HepG2 (cell line): ENCODE results near the gene HERC6.

Experiments
- CEBPG ChIP-seq: IDR thresholded peaks from 2 replicates; pipeline ENCODE4 v1.6.1; 2016
- CTCF ChIP-seq: sonication (generic); formaldehyde crosslinking; IDR thresholded peaks from 2 replicates; pipeline ENCODE4 v1.5.0; 2020; ENCODE audit warnings: mild to moderate bottlenecking, missing genetic modification reagents, moderate library complexity
- PBX2 ChIP-seq: IDR thresholded peaks from 2 replicates; pipeline ENCODE4 v1.6.1; 2016; ENCODE audit warnings: control low read depth
- RFX1 ChIP-seq: fragments of 450-650 bp; IDR thresholded peaks from 2 replicates; pipeline ENCODE4 v1.6.1; 2017
- SP1 ChIP-seq, 2 experiments: fragments of 450-650 bp in 1 of 2; sonication (generic) in 1 of 2; formaldehyde crosslinking in 1 of 2; IDR thresholded peaks; 2 replicates each; pipeline versions ENCODE4 v1.4.0 to v1.6.1; 2016 to 2020; ENCODE audit warnings: missing genetic modification reagents in 1 of 2
- ZFP41 ChIP-seq: sonication (generic); formaldehyde crosslinking; IDR thresholded peaks from 2 replicates; pipeline ENCODE4 v1.4.0; 2020; ENCODE audit warnings: mild to moderate bottlenecking, missing genetic modification reagents, borderline replicate concordance
- TF ChIP-seq, protein P1 (sequence below): sonication (generic); formaldehyde crosslinking; IDR thresholded peaks from 2 replicates; pipeline ENCODE4 v1.4.0; 2020; ENCODE audit warnings: missing genetic modification reagents

DNA sequence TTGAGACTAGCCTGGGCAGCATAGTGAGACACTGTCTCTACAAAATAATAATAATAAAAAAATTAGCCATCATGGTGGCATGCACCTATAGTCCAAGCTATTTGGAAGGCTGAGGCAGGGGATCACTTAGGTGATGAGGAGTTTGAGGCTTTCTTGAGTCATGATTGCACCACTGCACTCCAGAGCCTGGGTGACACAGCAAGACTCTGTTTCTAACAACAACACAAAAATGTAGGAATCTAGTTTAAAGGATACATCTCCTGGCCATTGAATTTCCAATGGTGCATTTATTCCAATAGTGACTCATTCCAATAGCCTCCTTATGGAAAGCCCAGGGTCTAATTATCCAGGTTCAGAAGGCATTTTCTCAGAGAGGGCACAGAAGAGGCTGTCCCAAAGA, 21.9 kb upstream of the HERC6 start:
- TF ChIP-seq CTCF (CRISPR knock-in tag) (no peak), SP1 (IDR thresholded peaks at IDR 0.05) (no peak), SP1 (CRISPR knock-in tag; IDR thresholded peaks at IDR 0.05) (no peak), RFX1 (no peak), CEBPG (no peak), PBX2 (CRISPR knock-in tag) (no peak), ZFP41 (CRISPR knock-in tag) (no peak)
- TF ChIP-seq, protein P1, sequence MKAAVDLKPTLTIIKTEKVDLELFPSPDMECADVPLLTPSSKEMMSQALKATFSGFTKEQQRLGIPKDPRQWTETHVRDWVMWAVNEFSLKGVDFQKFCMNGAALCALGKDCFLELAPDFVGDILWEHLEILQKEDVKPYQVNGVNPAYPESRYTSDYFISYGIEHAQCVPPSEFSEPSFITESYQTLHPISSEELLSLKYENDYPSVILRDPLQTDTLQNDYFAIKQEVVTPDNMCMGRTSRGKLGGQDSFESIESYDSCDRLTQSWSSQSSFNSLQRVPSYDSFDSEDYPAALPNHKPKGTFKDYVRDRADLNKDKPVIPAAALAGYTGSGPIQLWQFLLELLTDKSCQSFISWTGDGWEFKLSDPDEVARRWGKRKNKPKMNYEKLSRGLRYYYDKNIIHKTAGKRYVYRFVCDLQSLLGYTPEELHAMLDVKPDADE, result no peak
